H7 (cell line): ENCODE results near the gene GGA1. TPM values are rescaled to one million over a fixed set of nuclear protein-coding genes. Genes with fewer than 3 reads are reported as not detected.
A peak's percentile ranks its signal among the peaks of the same experiment; 100 is the strongest.

Experiments
- DNase-seq: peaks from one replicate; pipeline ENCODE4 v3.0.0; 2012
- H3K27me3 ChIP-seq: 2 replicates; pipeline ENCODE4 v1.6.0; 2011; ENCODE audit warnings: mild to moderate bottlenecking, low read length; ENCODE audit not compliant: control insufficient read depth, insufficient read depth
- H3K36me3 ChIP-seq: replicated peaks from 2 replicates; pipeline ENCODE4 v1.5.1; 2011; ENCODE audit warnings: low read length; ENCODE audit not compliant: control insufficient read depth, insufficient read depth
- H3K4me3 ChIP-seq: 2 replicates; pipeline ENCODE4 v1.5.1; 2011; ENCODE audit warnings: low read depth, mild to moderate bottlenecking, control low read depth, low read length, moderate library complexity; ENCODE audit not compliant: insufficient read depth
- total RNA-seq: library from RNA; depleted of rRNA; stranded (reverse); fragments of >200 nt; shearing (Covaris generic); gene quantifications from 2 replicates; pipeline ENCODE4 v1.2.3, GENCODE V29; 2014

GGA1 gene
- total RNA-seq, 1 experiment from 2014 or later, result 67.9 TPM

DNA sequence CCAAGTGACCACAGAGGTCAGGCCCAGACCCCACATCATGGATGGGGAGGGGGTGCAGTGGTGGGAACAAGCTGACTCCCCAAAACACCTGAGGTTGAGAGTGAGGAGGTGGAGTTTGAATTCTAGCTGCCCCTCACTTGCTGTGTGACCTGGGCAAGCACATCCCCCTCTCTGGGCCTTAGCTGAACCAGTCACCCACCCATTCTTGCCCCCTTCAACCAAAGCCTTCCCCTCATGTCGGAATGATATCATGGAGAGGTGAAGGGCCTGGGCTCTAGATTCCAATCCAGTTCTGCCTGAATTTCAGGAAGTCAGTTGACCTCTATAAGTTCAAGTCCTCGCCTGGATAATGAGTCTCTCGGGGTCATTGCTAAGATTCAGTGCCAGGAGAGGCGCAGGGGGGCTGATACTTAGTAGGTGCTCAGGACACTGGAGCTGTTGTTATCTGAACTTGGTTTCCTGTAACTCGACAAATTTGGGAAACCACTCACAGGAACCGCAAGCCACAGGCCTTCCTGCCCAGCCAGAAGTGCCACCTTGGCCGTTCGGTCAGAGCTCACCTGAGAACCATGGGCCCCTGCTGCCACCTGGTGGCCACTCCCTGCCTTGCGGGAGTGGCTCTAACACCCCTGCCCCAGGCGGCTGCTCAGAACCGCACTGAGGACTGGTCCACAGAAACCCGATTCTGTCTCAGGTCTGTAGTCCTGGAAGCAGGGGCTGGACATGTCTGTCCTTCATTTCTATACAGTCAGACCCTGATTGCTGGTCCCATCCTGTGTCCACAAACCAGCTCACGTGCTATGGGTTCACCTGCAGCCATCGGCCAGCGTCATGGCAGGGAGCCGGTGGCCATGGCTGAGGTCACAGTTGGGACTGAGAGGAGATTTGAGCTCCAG is 41.5 kb upstream of the GGA1 start:
- peak; percentile 97 for DNase-seq
- no peak overlapping the region for H3K4me3 ChIP-seq
- H3K36me3 ChIP-seq, result peaks cover 5% of the 10 kb centered on the region
- H3K27me3 ChIP-seq, result no peaks in the 10 kb centered on the region

- H3K27me3 ChIP-seq, result no peaks in the 10 kb centered on the region
- no peak for DNase-seq
- peaks cover 5% of the 10 kb centered on the region for H3K36me3 ChIP-seq
- no peak overlapping the region for H3K4me3 ChIP-seq
Measured at GRCh38 chr22:37568012-37568411, 40.6 kb upstream of the GGA1 start.

GRCh38 chr22:37568448-37569008 is 40.1 kb upstream of the GGA1 start:
- DNase-seq, result no peak
- Histone ChIP-seq H3K4me3 (no peak overlapping the region), H3K27me3 (no peaks in the 10 kb centered on the region), H3K36me3 (peaks cover 5% of the 10 kb centered on the region)

DNA sequence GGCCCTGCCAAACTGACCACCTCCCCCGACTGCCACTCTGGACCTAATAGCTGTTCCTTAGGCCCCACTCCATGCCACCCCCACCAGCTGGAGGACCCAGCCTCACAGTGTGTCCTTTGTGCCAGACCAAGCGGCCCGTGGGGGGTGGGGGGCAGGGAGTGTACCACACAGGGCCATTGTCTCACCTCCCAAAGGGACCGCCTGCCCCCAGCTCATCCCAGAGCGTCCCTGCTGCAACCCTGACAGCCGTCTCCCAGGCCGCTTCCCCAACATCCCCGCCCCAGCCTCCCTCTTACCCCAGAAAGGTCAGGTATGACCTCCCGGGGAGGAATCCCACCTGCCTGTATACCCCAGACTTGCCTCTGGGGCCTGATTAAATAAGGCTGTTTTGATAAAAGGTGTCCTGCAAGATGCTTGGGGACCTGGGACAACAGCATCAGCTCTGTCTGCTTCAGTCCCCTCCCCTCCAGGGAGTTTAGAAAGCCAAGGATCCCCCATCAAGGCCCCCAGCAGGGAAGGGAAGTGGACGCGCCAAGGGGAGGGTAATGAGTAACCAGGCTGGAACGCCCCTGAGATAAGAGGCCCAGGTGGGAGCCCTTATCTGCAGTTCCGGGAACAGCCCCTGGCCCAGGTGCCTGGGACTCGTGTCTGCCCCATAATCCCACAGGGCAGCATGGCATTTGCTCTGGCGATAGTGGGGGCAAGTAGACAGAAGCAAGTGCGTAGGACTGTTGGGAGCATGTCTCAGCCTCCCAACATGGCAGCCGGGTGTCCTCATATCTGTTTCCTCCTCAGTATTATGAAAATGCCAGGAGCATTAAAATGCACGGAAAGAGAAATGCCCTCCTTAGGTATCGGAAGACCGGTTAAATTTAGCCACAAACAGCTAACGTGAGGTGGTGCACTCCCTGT is 39.4 kb upstream of the GGA1 start:
- H3K27me3 ChIP-seq, result no peaks in the 10 kb centered on the region
- H3K4me3 ChIP-seq, result no peak overlapping the region
- peaks cover 5% of the 10 kb centered on the region for H3K36me3 ChIP-seq
- peak; percentile 79 for DNase-seq

GRCh38 chr22:37569921-37570660 is 38.5 kb upstream of the GGA1 start:
- DNase-seq, result no peak
- Histone ChIP-seq H3K4me3 (no peak overlapping the region), H3K36me3 (peaks cover 5% of the 10 kb centered on the region), H3K27me3 (no peaks in the 10 kb centered on the region)

DNA sequence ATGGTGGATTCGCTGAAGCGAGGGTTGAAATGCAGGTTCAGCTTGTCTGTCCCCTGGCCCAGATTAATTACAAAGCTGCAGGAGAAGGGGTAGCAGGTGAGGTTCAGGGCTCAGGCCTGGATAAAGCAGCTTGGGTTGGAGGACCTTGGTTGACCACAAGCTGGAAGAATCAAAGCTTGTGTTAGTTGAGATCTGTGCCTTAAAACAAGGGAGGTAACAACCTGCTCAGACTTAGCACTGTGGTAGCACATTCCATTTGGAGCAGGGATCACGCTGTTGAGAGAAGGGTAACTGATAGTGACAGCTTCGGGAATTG is 38.0 kb upstream of the GGA1 start:
- H3K36me3 ChIP-seq, result peaks cover 5% of the 10 kb centered on the region
- DNase-seq, result no peak
- H3K27me3 ChIP-seq, result no peaks in the 10 kb centered on the region
- no peak overlapping the region for H3K4me3 ChIP-seq

GRCh38 chr22:37571258-37571991 is 37.2 kb upstream of the GGA1 start:
- no peak overlapping the region for H3K4me3 ChIP-seq
- H3K27me3 ChIP-seq, result no peaks in the 10 kb centered on the region
- H3K36me3 ChIP-seq, result peaks cover 5% of the 10 kb centered on the region
- no peak for DNase-seq

- H3K27me3 ChIP-seq, result no peaks in the 10 kb centered on the region
- H3K36me3 ChIP-seq, result peaks cover 3% of the 10 kb centered on the region
- no peak for DNase-seq
- no peak overlapping the region for H3K4me3 ChIP-seq
Measured at GRCh38 chr22:37571992-37572373, 36.7 kb upstream of the GGA1 start.

DNA sequence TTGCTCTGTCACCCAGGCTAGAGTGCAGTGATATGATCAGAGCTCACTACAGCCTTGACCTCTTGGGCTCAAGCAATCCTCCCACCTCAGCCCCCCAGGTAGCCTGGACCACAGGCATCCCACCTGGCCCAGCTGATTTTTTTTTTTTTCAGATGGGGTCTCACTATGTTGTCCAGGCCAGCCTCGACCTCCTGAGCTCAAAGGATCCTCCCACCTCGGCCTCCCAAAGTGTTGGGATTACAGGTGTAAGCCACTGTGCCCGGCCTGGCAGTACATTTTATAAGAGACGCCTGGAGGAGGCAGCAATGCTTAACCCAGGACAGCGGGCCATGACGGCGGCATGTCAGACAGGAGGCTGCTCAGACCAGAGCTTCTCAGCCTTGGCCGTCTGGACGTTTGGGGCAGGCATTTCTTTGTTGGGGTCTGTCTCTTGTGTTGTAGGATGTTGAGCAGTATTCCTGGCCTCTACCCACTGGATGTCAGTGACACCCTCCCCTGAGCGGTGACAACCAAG is 33.1 kb upstream of the GGA1 start:
- H3K27me3 ChIP-seq, result no peaks in the 10 kb centered on the region
- H3K36me3 ChIP-seq, result no peaks in the 10 kb centered on the region
- H3K4me3 ChIP-seq, result no peak overlapping the region
- DNase-seq, result no peak

- Histone ChIP-seq H3K27me3 (no peaks in the 10 kb centered on the region), H3K36me3 (no peaks in the 10 kb centered on the region), H3K4me3 (no peak overlapping the region)
- DNase-seq, result no peak
Measured at GRCh38 chr22:37578002-37578401, 30.6 kb upstream of the GGA1 start.

GRCh38 chr22:37581504-37581903 is 27.1 kb upstream of the GGA1 start:
- no peaks in the 10 kb centered on the region for H3K36me3 ChIP-seq
- DNase-seq, result no peak
- H3K4me3 ChIP-seq, result no peak overlapping the region
- no peaks in the 10 kb centered on the region for H3K27me3 ChIP-seq

DNA sequence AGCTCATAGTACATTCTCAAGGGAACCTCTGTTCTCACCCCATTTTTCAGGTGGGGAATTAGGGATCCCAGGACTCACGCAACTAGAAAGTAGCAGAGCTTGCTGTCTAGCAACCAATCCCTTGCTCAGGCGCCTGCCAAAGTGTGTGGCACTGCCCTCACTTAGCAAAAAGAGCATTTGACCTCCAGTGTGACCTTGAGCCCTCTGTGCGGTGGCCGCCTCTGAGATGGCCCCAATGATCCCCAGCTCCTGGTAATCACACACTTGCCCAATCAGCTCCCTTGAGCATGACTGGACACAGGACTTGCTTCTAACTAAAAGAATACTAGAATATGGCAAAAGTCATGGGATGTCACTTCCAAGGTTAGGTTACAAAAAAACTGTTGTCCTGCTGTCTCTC is 26.1 kb upstream of the GGA1 start:
- Histone ChIP-seq H3K4me3 (no peak overlapping the region), H3K36me3 (no peaks in the 10 kb centered on the region), H3K27me3 (no peaks in the 10 kb centered on the region)
- DNase-seq, result no peak

DNA sequence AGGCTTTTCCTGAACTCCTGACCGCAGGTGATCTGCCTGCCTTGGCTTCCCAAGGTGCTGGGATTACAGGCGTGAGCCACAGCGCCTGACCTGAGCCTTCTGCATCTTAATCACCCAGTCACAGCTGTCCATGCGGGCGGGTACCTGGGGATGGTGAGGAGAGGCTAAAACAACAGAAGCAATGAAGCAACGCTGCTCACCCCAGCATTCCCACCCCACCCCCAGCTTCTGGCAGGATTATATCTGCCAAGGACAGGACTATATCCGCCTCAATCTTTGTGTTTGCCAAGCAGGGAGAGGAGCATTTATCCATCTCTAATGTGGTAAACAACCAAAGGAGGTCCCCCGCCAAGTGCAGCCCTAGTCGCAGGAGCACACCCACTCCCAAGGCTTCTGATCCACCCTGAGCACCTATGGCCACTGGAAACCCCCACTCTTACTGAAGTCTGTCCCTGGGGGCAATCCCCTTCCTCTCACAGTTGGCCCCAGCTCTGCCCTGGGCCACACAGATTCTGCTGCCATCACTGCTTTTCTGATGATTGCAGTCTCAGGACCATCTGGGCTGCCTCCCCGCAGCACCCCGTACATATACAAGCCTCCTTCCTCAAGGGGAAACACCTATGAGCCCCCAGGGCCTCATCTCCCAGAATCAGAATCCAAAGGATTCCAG is 20.0 kb upstream of the GGA1 start:
- no peaks in the 10 kb centered on the region for H3K36me3 ChIP-seq
- no peak for DNase-seq

More for the DNA sequence above, 20.0 kb upstream of the GGA1 start:
- Histone ChIP-seq H3K27me3 (no peaks in the 10 kb centered on the region), H3K4me3 (no peak overlapping the region)
